Frontal cortex (tissue), 4 donors: Measurements from ENCODE around the gene SOX6. TPM values are rescaled to one million over a fixed set of nuclear protein-coding genes. Genes with fewer than 3 reads are reported as not detected.

ENCODE experiments used
- DNase-seq, 2 donors: peaks; one replicate each; pipeline ENCODE4 v3.0.0; 2012; ENCODE audit warnings: low spot score in 2 of 2
- FAIRE-seq: peaks from 2 replicates; lab custom pipeline; 2012; peaks lifted over from hg19 to GRCh38; lab: Jason Lieb, UNC
- total RNA-seq: library from RNA; depleted of rRNA; stranded (reverse); fragments of >200 nt; gene quantifications from one replicate; pipeline ENCODE4 v1.2.3, GENCODE V29; 2014
- donor health status: control.
- donor health status: control.
- donor health status: control.

Gene SOX6
- total RNA-seq, 1 donor from 2014 or later: 17.1 TPM

GRCh38 chr11:15956302-15956701 lies 400.0 kb downstream of the SOX6 start:
- DNase-seq (no peak), FAIRE-seq (no peak)

GRCh38 chr11:15955595-15955994 lies 400.8 kb downstream of the SOX6 start:
- DNase-seq (no peak), FAIRE-seq (no peak)

- no peak for DNase-seq
- no peak for FAIRE-seq
Measured at GRCh38 chr11:15947681-15948648, 408.4 kb downstream of the SOX6 start.

GRCh38 chr11:15945726-15946125 lies 410.6 kb downstream of the SOX6 start:
- no peak for DNase-seq

GRCh38 chr11:15944460-15944859 lies 411.9 kb downstream of the SOX6 start:
- DNase-seq: no peak
- no peak for FAIRE-seq

More at GRCh38 chr11:15945726-15946125, 410.6 kb downstream of the SOX6 start:
- no peak for FAIRE-seq

GRCh38 chr11:15943418-15944197 lies 412.7 kb downstream of the SOX6 start:
- DNase-seq (no peak), FAIRE-seq (no peak)

- DNase-seq (no peak), FAIRE-seq (no peak)
Measured at GRCh38 chr11:15942936-15943335, 413.4 kb downstream of the SOX6 start.

GRCh38 chr11:15942126-15942525 lies 414.2 kb downstream of the SOX6 start:
- DNase-seq: no peak
- FAIRE-seq: no peak

GRCh38 chr11:15941206-15941770 lies 415.1 kb downstream of the SOX6 start:
- no peak for FAIRE-seq
- DNase-seq: peak in 1 of 2 donors; percentile 41

- FAIRE-seq (no peak), DNase-seq (no peak)
Measured at GRCh38 chr11:15940462-15941205, 415.7 kb downstream of the SOX6 start.

- no peak for FAIRE-seq
- no peak for DNase-seq
Measured at GRCh38 chr11:15938983-15939382, 417.4 kb downstream of the SOX6 start.

GRCh38 chr11:15938121-15938611 lies 418.2 kb downstream of the SOX6 start:
- no peak for DNase-seq
- FAIRE-seq: no peak

- FAIRE-seq (no peak), DNase-seq (no peak)
Measured at GRCh38 chr11:15937601-15938120, 418.7 kb downstream of the SOX6 start.

- FAIRE-seq (no peak), DNase-seq (no peak)
Measured at GRCh38 chr11:15936011-15936410, 420.3 kb downstream of the SOX6 start.

GRCh38 chr11:15935373-15935772 lies 421.0 kb downstream of the SOX6 start:
- DNase-seq: no peak
- no peak for FAIRE-seq

- no peak for FAIRE-seq
Measured at GRCh38 chr11:15933886-15934625, 422.3 kb downstream of the SOX6 start.

GRCh38 chr11:15932417-15932816 lies 423.9 kb downstream of the SOX6 start:
- DNase-seq (no peak), FAIRE-seq (no peak)

More at GRCh38 chr11:15933886-15934625, 422.3 kb downstream of the SOX6 start:
- DNase-seq: no peak

- no peak for DNase-seq
- FAIRE-seq: no peak
Measured at GRCh38 chr11:15931497-15931896, 424.8 kb downstream of the SOX6 start.
